ENCODE measurements around the gene SERPINA6. TPM values are rescaled to one million over a fixed set of nuclear protein-coding genes. Genes with fewer than 3 reads are reported as not detected.

Gene SERPINA6
- total and polyA plus RNA-seq, 2 experiments from 2014 or later = 0.11 TPM; not detected in 1

GRCh38 chr14:94364037-94364436 lies 40.9 kb upstream of the SERPINA6 start:
- no peaks in the 10 kb centered on the region for H3K4me1 ChIP-seq (ENCODE audit: low read depth)
- DNase-seq (ENCODE audit: low read depth in 1 of 2, low spot score in 1 of 2) = no peak
- H3K4me3 ChIP-seq = no peak overlapping the region
- no peak overlapping the region for H3K27ac ChIP-seq
- no peak for TF ChIP-seq CTCF (IDR thresholded peaks at IDR 0.05; ENCODE audit: low read depth, low read length)
- H3K27me3 ChIP-seq = no peaks in the 10 kb centered on the region
- no peaks in the 10 kb centered on the region for H3K36me3 ChIP-seq
- no peaks in the 10 kb centered on the region for H3K9me3 ChIP-seq (ENCODE audit: low read depth)

- no peak for DNase-seq (ENCODE audit: low read depth in 1 of 2, low spot score in 1 of 2)
- Histone ChIP-seq H3K9me3 (ENCODE audit: low read depth) (no peaks in the 10 kb centered on the region), H3K27me3 (no peaks in the 10 kb centered on the region), H3K27ac (no peak overlapping the region), H3K4me1 (ENCODE audit: low read depth) (no peaks in the 10 kb centered on the region), H3K36me3 (no peaks in the 10 kb centered on the region), H3K4me3 (no peak overlapping the region)
- no peak for TF ChIP-seq CTCF (IDR thresholded peaks at IDR 0.05; ENCODE audit: low read depth, low read length)
These were observed 40.1 kb upstream of the SERPINA6 start for GRCh38 chr14:94363151-94363624.

- no peak for TF ChIP-seq CTCF (IDR thresholded peaks at IDR 0.05; ENCODE audit: low read depth, low read length)
- no peaks in the 10 kb centered on the region for H3K27me3 ChIP-seq
- H3K9me3 ChIP-seq (ENCODE audit: low read depth) = no peaks in the 10 kb centered on the region
- no peak for DNase-seq (ENCODE audit: low read depth in 1 of 2, low spot score in 1 of 2)
- no peaks in the 10 kb centered on the region for H3K4me1 ChIP-seq (ENCODE audit: low read depth)
- H3K27ac ChIP-seq = no peak overlapping the region
- no peak overlapping the region for H3K4me3 ChIP-seq
- no peaks in the 10 kb centered on the region for H3K36me3 ChIP-seq
These were observed 39.5 kb upstream of the SERPINA6 start for GRCh38 chr14:94362614-94363133.

GRCh38 chr14:94361682-94362081 lies 38.5 kb upstream of the SERPINA6 start:
- H3K4me3 ChIP-seq = no peak overlapping the region
- no peak for DNase-seq (ENCODE audit: low read depth in 1 of 2, low spot score in 1 of 2)
- H3K9me3 ChIP-seq (ENCODE audit: low read depth) = no peaks in the 10 kb centered on the region
- no peaks in the 10 kb centered on the region for H3K4me1 ChIP-seq (ENCODE audit: low read depth)
- H3K27ac ChIP-seq = no peak overlapping the region
- H3K27me3 ChIP-seq = no peaks in the 10 kb centered on the region
- H3K36me3 ChIP-seq = no peaks in the 10 kb centered on the region
- TF ChIP-seq CTCF (IDR thresholded peaks at IDR 0.05; ENCODE audit: low read depth, low read length) = no peak

- Histone ChIP-seq H3K36me3 (no peaks in the 10 kb centered on the region), H3K27me3 (no peaks in the 10 kb centered on the region), H3K4me1 (ENCODE audit: low read depth) (no peaks in the 10 kb centered on the region), H3K27ac (no peak overlapping the region), H3K9me3 (ENCODE audit: low read depth) (no peaks in the 10 kb centered on the region), H3K4me3 (no peak overlapping the region)
- TF ChIP-seq CTCF (IDR thresholded peaks at IDR 0.05; ENCODE audit: low read depth, low read length) = no peak
- DNase-seq (ENCODE audit: low read depth in 1 of 2, low spot score in 1 of 2) = no peak
These were observed 37.9 kb upstream of the SERPINA6 start for GRCh38 chr14:94360945-94361565.
